Measurements from ENCODE around the gene FAM53B. TPM values are rescaled to one million over a fixed set of nuclear protein-coding genes. Genes with fewer than 3 reads are reported as not detected.
"Not testable (repeated sequence)": the region's sequence is repeated elsewhere in the genome, so short reads cannot be mapped to it uniquely, and the experiment has no call there.

Gene FAM53B
- total RNA-seq, 4 donors from 2014 or later: 41.0 to 110 (median 50.0) TPM

DNA sequence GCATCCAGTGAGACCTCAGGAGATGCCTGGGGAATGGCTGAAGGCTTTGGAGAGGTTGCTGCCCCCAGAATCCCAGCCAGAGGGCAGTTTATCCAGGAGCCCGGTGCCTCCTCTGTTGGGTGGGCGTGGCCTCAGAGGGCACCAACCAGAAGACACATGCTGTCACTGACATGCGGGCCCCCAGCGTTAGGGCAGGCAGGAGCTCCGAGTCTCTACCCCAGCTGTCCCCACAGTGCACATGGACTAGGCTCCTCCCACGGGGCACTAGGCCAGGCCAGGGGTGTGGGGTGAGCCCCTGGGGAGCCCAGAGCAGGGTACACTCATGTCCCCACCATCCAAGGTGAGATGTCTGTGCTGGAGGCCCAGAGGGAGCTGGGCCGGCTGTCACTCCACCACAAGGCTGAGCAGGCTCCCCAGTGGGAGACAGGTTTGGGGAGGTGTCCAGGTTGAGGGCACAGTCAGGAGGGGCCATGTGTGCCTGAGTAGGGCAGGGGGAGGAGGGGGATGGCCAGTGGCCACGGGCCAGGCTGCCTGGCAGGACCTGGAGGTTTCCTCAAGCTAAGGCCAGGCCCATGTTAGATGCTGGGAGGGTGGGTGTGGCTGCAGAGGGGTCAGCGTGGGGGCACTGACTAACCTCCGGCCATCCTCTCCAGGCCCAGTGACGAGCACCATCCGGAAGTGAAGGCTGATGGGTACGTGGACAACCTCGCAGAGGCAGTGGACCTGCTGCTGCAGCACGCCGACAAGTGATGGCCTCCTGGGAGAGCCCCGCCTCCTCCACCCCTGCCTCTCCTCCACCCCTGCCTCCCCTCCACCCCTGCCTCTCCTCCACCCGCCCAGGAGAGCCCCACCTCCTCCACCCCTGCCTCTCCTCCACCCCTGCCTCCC lies 131.3 kb downstream of the FAM53B start:
- H3K9me3 ChIP-seq: no peaks in the 10 kb centered on the region
- WGBS, 2 donors (ENCODE audit: low coverage in 1 of 2): 52% methylated on average over 17 of the region's 18 CpGs; no CpG with 5 or more reads in 1 of the 2 donors
- H3K36me3 ChIP-seq: no peaks in the 10 kb centered on the region
- no peaks in the 10 kb centered on the region for H3K27me3 ChIP-seq
- H3K27ac ChIP-seq: peak overlapping the region in 3 of 4 donors; percentile 5 to 27 (median 24)
- in situ Hi-C loops (cut with MboI; ENCODE audit: low pct_ligation_motif_present in 1 of 4, low pct_unique_long_range_greater_than_20kb in 1 of 4, low sequenced_read_pairs in 3 of 4) (no loop called here), intact Hi-C loops (cut with DNase I; ENCODE audit: low total_unique reads) (no loop called here)
- peaks cover 0 to 20% (median 7%) of the 10 kb centered on the region in 4 donors for H3K4me1 ChIP-seq
- no peak for DNase-seq
- H3K4me3 ChIP-seq: no peak overlapping the region
- TF ChIP-seq, protein P1, sequence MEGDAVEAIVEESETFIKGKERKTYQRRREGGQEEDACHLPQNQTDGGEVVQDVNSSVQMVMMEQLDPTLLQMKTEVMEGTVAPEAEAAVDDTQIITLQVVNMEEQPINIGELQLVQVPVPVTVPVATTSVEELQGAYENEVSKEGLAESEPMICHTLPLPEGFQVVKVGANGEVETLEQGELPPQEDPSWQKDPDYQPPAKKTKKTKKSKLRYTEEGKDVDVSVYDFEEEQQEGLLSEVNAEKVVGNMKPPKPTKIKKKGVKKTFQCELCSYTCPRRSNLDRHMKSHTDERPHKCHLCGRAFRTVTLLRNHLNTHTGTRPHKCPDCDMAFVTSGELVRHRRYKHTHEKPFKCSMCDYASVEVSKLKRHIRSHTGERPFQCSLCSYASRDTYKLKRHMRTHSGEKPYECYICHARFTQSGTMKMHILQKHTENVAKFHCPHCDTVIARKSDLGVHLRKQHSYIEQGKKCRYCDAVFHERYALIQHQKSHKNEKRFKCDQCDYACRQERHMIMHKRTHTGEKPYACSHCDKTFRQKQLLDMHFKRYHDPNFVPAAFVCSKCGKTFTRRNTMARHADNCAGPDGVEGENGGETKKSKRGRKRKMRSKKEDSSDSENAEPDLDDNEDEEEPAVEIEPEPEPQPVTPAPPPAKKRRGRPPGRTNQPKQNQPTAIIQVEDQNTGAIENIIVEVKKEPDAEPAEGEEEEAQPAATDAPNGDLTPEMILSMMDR (IDR thresholded peaks at IDR 0.05): no peak
- TF ChIP-seq POLR2A (IDR thresholded peaks at IDR 0.05) (no peak), POLR2AphosphoS5 (IDR thresholded peaks at IDR 0.05) (no peak), EP300 (IDR thresholded peaks at IDR 0.05; ENCODE audit: low read depth) (no peak)

GRCh38 chr10:124611738-124612137 lies 132.4 kb downstream of the FAM53B start:
- H3K27me3 ChIP-seq: no peaks in the 10 kb centered on the region
- no peak for TF ChIP-seq POLR2A (IDR thresholded peaks at IDR 0.05)
- DNase-seq: peak; percentile 42
- no peak overlapping the region for H3K4me3 ChIP-seq
- intact Hi-C loops (cut with DNase I; ENCODE audit: low total_unique reads): no loop called here
- peaks cover 0 to 20% (median 7%) of the 10 kb centered on the region in 4 donors for H3K4me1 ChIP-seq
- 68% methylated on average over 11 of the region's 11 CpGs; no CpG with 5 or more reads in 1 of the 2 donors for WGBS, 2 donors (ENCODE audit: low coverage in 1 of 2)
- in situ Hi-C loops (cut with MboI; ENCODE audit: low pct_ligation_motif_present in 1 of 4, low pct_unique_long_range_greater_than_20kb in 1 of 4, low sequenced_read_pairs in 3 of 4): no loop called here
- no peaks in the 10 kb centered on the region for H3K9me3 ChIP-seq
- H3K27ac ChIP-seq: peak overlapping the region in 2 of 4 donors; percentile 8 to 27
- no peaks in the 10 kb centered on the region for H3K36me3 ChIP-seq

DNA sequence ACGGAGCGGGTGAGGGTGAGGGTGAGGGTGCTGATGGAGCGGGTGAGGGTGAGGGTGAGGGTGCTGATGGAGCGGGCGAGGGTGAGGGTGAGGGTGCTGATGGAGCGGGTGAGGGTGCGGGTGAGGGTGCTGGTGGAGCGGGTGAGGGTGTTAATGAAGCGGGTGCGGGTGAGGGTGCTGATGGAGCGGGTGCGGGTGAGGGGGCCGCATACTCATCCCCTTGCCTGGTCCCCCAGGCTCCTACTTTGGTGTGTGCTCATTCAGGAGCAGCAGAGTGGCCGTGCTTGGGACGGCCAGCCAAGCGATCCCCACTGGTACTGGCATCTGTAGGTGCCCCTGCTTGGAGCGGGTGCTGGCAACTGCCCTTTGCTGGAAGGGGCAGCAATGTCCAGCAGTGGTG lies 133.3 kb downstream of the FAM53B start:
- DNase-seq; H3K36me3 ChIP-seq; in situ Hi-C loops (cut with MboI; ENCODE audit: low pct_ligation_motif_present in 1 of 4, low pct_unique_long_range_greater_than_20kb in 1 of 4, low sequenced_read_pairs in 3 of 4); intact Hi-C loops (cut with DNase I; ENCODE audit: low total_unique reads); H3K27me3 ChIP-seq; H3K9me3 ChIP-seq; H3K4me3 ChIP-seq; H3K27ac ChIP-seq: not testable (repeated sequence)
- 94 to 95% methylated on average over 8 to 17 of the region's 17 CpGs for WGBS, 2 donors (ENCODE audit: low coverage in 1 of 2)
- peaks cover 0 to 20% (median 7%) of the 10 kb centered on the region in 4 donors for H3K4me1 ChIP-seq

GRCh38 chr10:124610186-124610585 lies 134.0 kb downstream of the FAM53B start:
- intact Hi-C loops (cut with DNase I; ENCODE audit: low total_unique reads); DNase-seq; H3K27me3 ChIP-seq; H3K27ac ChIP-seq; H3K36me3 ChIP-seq; H3K9me3 ChIP-seq; in situ Hi-C loops (cut with MboI; ENCODE audit: low pct_ligation_motif_present in 1 of 4, low pct_unique_long_range_greater_than_20kb in 1 of 4, low sequenced_read_pairs in 3 of 4); H3K4me3 ChIP-seq: not testable (repeated sequence)
- H3K4me1 ChIP-seq: peaks cover 0 to 20% (median 7%) of the 10 kb centered on the region in 4 donors
- WGBS, 2 donors (ENCODE audit: low coverage in 1 of 2): 95% methylated on average over 19 of the region's 19 CpGs; no CpG with 5 or more reads in 1 of the 2 donors

DNA sequence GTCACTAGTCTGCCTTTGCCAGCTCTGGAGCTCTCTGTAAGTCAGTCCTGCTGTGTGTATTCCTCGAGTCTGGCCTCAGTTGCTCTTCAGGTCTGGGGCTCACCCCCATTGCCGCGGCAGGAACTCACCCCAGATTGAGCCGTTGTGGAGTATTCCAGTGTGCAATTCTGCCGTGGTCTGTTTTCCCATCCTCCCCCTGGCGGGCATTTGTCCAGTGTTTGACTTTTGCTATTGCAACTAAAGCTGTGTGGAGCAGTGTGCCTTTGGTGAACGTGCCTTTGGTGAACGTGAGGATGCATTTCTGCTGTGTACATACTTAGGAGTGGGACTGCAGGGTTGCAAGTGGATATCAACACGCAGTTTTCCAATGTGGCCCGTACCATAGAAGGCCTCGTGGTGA lies 134.5 kb downstream of the FAM53B start:
- Histone ChIP-seq H3K36me3 (no peaks in the 10 kb centered on the region), H3K27me3 (no peaks in the 10 kb centered on the region), H3K9me3 (no peaks in the 10 kb centered on the region), H3K4me1 (peaks cover 0 to 20% (median 7%) of the 10 kb centered on the region in 4 donors), H3K4me3 (no peak overlapping the region), H3K27ac (no peak overlapping the region)
- intact Hi-C loops (cut with DNase I; ENCODE audit: low total_unique reads): no loop called here
- no peak for DNase-seq
- WGBS, 2 donors (ENCODE audit: low coverage in 1 of 2): 89% methylated on average over 11 of the region's 11 CpGs; no CpG with 5 or more reads in 1 of the 2 donors
- in situ Hi-C loops (cut with MboI; ENCODE audit: low pct_ligation_motif_present in 1 of 4, low pct_unique_long_range_greater_than_20kb in 1 of 4, low sequenced_read_pairs in 3 of 4): no loop called here
- TF ChIP-seq, protein P1 (IDR thresholded peaks at IDR 0.05): no peak
- no peak for TF ChIP-seq POLR2A (IDR thresholded peaks at IDR 0.05)
- TF ChIP-seq EP300 (IDR thresholded peaks at IDR 0.05; ENCODE audit: low read depth): no peak
